HG02943 (cell line): ENCODE data around the gene HOXD4.

Experiments
- ATAC-seq: cut with Tn5 transposase; IDR thresholded peaks from one replicate; pipeline ENCODE4 v1.9.1; 2021; ENCODE audit warnings: mild to moderate bottlenecking, low read depth, moderate library complexity; ENCODE audit not compliant: unreplicated experiment

Gene HOXD4

GRCh38 chr2:176138526-176138922 lies 12.8 kb upstream of the HOXD4 start:
- ATAC-seq = no peak

- no peak for ATAC-seq
Measured at GRCh38 chr2:176138923-176139660, 12.3 kb upstream of the HOXD4 start.

GRCh38 chr2:176139661-176140512 lies 11.5 kb upstream of the HOXD4 start:
- no peak for ATAC-seq

- ATAC-seq = peak; percentile 77
Measured at GRCh38 chr2:176140513-176141317, 10.6 kb upstream of the HOXD4 start.

- no peak for ATAC-seq
Measured at GRCh38 chr2:176142281-176142680, 9.1 kb upstream of the HOXD4 start.

GRCh38 chr2:176145085-176145969 lies 6.0 kb upstream of the HOXD4 start:
- no peak for ATAC-seq

GRCh38 chr2:176146101-176146500 lies 5.2 kb upstream of the HOXD4 start:
- no peak for ATAC-seq

- ATAC-seq = no peak
Measured at GRCh38 chr2:176146645-176147044, 4.7 kb upstream of the HOXD4 start.

- no peak for ATAC-seq
Measured at GRCh38 chr2:176147210-176147799, 4.0 kb upstream of the HOXD4 start.

GRCh38 chr2:176147800-176148496 lies 3.4 kb upstream of the HOXD4 start:
- ATAC-seq = no peak

- ATAC-seq = no peak
Measured at GRCh38 chr2:176148751-176149421, 2.5 kb upstream of the HOXD4 start.

GRCh38 chr2:176149481-176149938 lies 1.8 kb upstream of the HOXD4 start:
- no peak for ATAC-seq

- no peak for ATAC-seq
Measured at GRCh38 chr2:176149939-176150583, 1.3 kb upstream of the HOXD4 start.

- no peak for ATAC-seq
Measured at GRCh38 chr2:176150584-176151441, 537 bp upstream of the HOXD4 start.

- ATAC-seq = no peak
Measured at GRCh38 chr2:176152350-176153181, 1.2 kb downstream of the HOXD4 start.

- ATAC-seq = no peak
Measured at GRCh38 chr2:176154576-176155252, 3.4 kb downstream of the HOXD4 start.
